Testis (tissue), 2 donors: ENCODE data around the gene SDK1.

Experiments
- CTCF ChIP-seq, 3 experiments: fragments of 450-650 bp in 2 of 3; fragments of 200-600 bp in 1 of 3; sonication (generic) in 1 of 3; IDR thresholded peaks; one replicate each; pipeline ENCODE4 v1.5.1; 2016 to 2019; ENCODE audit warnings: antibody characterized with exemption in 3 of 3, mild to moderate bottlenecking in 2 of 3, moderate library complexity in 1 of 3
- POLR2A ChIP-seq: fragments of 450-650 bp; IDR thresholded peaks from one replicate; pipeline ENCODE4 v1.6.1; 2017; ENCODE audit warnings: antibody characterized with exemption, mild to moderate bottlenecking, moderate library complexity

- no peak for TF ChIP-seq CTCF (IDR thresholded peaks at IDR 0.05)
- TF ChIP-seq POLR2A = no peak
Observed at GRCh38 chr7:4052130-4052529, 751.1 kb downstream of the SDK1 start.
